GF-D8 (cell line): ENCODE results near the gene PPP1R1B.

Experiments used
- DNase-seq: peaks from one replicate; lab custom pipeline; 2025; lab: John Stamatoyannopoulos, UW

PPP1R1B gene

GRCh38 chr17:39684369-39685192, 57.8 kb downstream of the PPP1R1B start:
- no peak for DNase-seq
